ENCODE data around the gene POLG.

DNA sequence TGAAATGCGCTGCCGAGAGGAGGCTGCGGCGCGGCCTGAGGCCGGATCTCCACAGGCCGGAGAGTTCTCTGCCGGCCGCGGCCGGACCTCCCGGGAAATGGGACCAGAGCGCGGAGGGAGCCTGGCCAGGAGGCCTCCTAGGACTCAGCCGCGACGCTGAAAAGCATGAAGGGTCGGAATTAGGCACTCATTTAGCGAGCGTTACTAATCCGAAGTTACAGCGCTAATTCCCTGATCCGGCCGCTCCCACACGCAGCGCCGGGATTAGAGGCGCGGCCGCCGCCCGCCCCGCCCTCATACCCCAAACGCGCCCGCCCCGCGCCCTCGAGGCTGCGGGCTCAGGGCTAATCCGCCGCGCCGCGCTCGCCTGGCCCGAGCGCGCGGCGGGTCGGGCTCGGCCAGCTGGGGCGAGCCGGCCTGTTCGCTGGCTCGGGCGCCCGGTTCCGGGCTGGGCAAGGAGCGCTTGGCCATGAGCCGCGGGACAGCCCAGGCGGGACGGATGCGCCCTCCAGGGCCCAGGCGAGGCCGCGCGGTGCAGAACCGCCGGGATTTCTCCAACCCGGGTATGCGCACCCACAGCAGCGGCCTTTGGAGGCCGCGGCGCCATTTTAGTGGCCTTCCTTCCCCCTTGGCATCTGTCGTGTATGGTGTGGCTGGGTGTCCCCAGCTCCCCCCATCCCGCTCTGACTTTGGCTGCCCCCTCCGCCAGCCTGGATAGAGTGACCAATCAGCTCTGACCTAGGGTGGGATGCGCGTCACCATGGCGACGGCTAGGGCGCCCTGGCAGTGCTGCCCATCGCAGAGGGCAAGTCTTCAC, 36.8 kb upstream of the POLG start:
- TF ChIP-seq POLR2A (IDR thresholded peaks at IDR 0.05) (no peak), POLR2AphosphoS5 (IDR thresholded peaks at IDR 0.05; ENCODE audit: insufficient read depth in 1 of 2, low read depth in 1 of 2) (no peak), CTCF (IDR thresholded peaks at IDR 0.05) (no peak)
